K562 (cell line): ENCODE results near the gene MON1A. TPM values are rescaled to one million over a fixed set of nuclear protein-coding genes. Genes with fewer than 3 reads are reported as not detected.

Source experiments
- ATAC-seq: fragments of 200-7000 bp; cut with Tn5 transposase; 3 replicates; pipeline ENCODE4 v1.9.1; 2020; ENCODE audit warnings: moderate library complexity
- BruUV-seq: library from RNA; stranded (reverse); fragments of 400-500 nt; replicated peaks from 2 replicates; lab custom pipeline; 2021; lab: Mats Ljungman, UMichigan
- CTCF ChIA-PET: fragments of 300-600 bp; formaldehyde crosslinking; extraction: SDS; loops from one replicate; lab custom pipeline; 2021; ENCODE audit warnings: low intra/inter-chr PET ratio; lab: Yijun Ruan, JAX
- POLR2A ChIA-PET: fragments of 300-600, 350-650 bp; sonication (Branson Sonifier 250); formaldehyde crosslinking; extraction: SDS; loops from one replicate; lab custom pipeline; 2021; ENCODE audit warnings: antibody characterized with exemption, inconsistent platforms; lab: Yijun Ruan, JAX
- DNase-seq, 4 experiments: peaks; one replicate each; pipeline versions ENCODE4 v3.0.0 to v3.0.0-alpha.2; 2011 to 2018; ENCODE audit warnings: low spot score in 3 of 4, mixed read lengths in 3 of 4; ENCODE audit errors: extremely low read depth in 1 of 4
- FAIRE-seq: peaks from 2 replicates; lab custom pipeline; 2011; peaks lifted over from hg19 to GRCh38; lab: Jason Lieb, UNC
- H2AFZ ChIP-seq: 2 replicates; pipeline ENCODE4 v1.6.0; 2011; ENCODE audit warnings: low read depth, low read length, control low read depth, inconsistent platforms
- H3K27ac ChIP-seq: fragments of 200-600 bp; 3 replicates; pipeline ENCODE4 v1.8.0; 2011; ENCODE audit warnings: low read depth, mild to moderate bottlenecking, control low read depth, inconsistent platforms, low read length, moderate library complexity, mixed read lengths; ENCODE audit errors: extremely low read depth
- H3K27me3 ChIP-seq, 2 experiments: fragments of 300-600 bp in 1 of 2; 2 replicates in 1 of 2; 3 replicates in 1 of 2; pipeline versions ENCODE4 v1.6.0 to v1.8.0; 2011; ENCODE audit warnings: inconsistent platforms in 2 of 2, low read length in 2 of 2, mild to moderate bottlenecking in 1 of 2, mixed read lengths in 1 of 2, moderate library complexity in 1 of 2; ENCODE audit not compliant: control insufficient read depth in 2 of 2, insufficient read depth in 2 of 2
- H3K36me3 ChIP-seq: fragments of 300-600 bp; 3 replicates; pipeline ENCODE4 v1.8.0; 2011; ENCODE audit warnings: mild to moderate bottlenecking, low read length, inconsistent platforms; ENCODE audit not compliant: control insufficient read depth, insufficient read depth
- H3K4me1 ChIP-seq, 2 experiments: fragments of 200-600 bp in 1 of 2; replicated peaks in 1 of 2; 2 replicates in 1 of 2; 3 replicates in 1 of 2; pipeline versions ENCODE4 v1.5.1 to v1.8.0; 2011; ENCODE audit warnings: inconsistent platforms in 2 of 2, low read length in 2 of 2, mild to moderate bottlenecking in 1 of 2, mixed read lengths in 1 of 2, moderate library complexity in 1 of 2; ENCODE audit not compliant: control insufficient read depth in 2 of 2, insufficient read depth in 2 of 2
- H3K4me2 ChIP-seq: 2 replicates; pipeline ENCODE4 v1.6.1; 2011; ENCODE audit warnings: low read length, control low read depth, inconsistent platforms, mixed read lengths; ENCODE audit not compliant: insufficient read depth
- H3K4me3 ChIP-seq: fragments of 200-600 bp; sonication (generic), shearing (Covaris generic); 2 replicates; pipeline ENCODE4 v1.5.1; 2016; ENCODE audit warnings: control low read depth, inconsistent platforms
- H3K79me2 ChIP-seq: fragments of 200-600 bp; 3 replicates; pipeline ENCODE4 v1.8.0; 2011; ENCODE audit warnings: low read length, inconsistent platforms; ENCODE audit not compliant: control insufficient read depth, insufficient read depth
- H3K9ac ChIP-seq, 2 experiments: 2 replicates each; pipeline versions ENCODE4 v1.6.0 to v1.6.1; 2011; ENCODE audit warnings: low read depth in 2 of 2, low read length in 2 of 2, control low read depth in 1 of 2, inconsistent platforms in 1 of 2, mild to moderate bottlenecking in 1 of 2, mixed read lengths in 1 of 2; ENCODE audit not compliant: insufficient read depth in 1 of 2
- H3K9me1 ChIP-seq: one replicate; pipeline ENCODE4 v1.6.0; 2011; ENCODE audit warnings: inconsistent platforms, mild to moderate bottlenecking, low read length, moderate library complexity; ENCODE audit not compliant: control insufficient read depth, insufficient read depth
- H3K9me3 ChIP-seq: replicated peaks from 2 replicates; pipeline ENCODE4 v1.5.1; 2011; ENCODE audit warnings: low read depth, low read length, inconsistent platforms; ENCODE audit not compliant: control insufficient read depth, insufficient read depth
- H4K20me1 ChIP-seq: replicated peaks from 2 replicates; pipeline ENCODE4 v1.6.1; 2011; ENCODE audit warnings: low read length, inconsistent platforms, mixed read lengths; ENCODE audit not compliant: control insufficient read depth, insufficient read depth
- C11orf30 ChIP-seq: fragments of 450-650 bp; IDR thresholded peaks from 2 replicates; pipeline ENCODE4 v1.6.1; 2016; ENCODE audit warnings: low read depth, mild to moderate bottlenecking
- CSDE1 ChIP-seq, 2 experiments: fragments of 450-650 bp; IDR thresholded peaks; 2 replicates each; pipeline ENCODE4 v1.6.1; 2016; ENCODE audit warnings: mild to moderate bottlenecking in 1 of 2
- DDX20 ChIP-seq: fragments of 450-650 bp; IDR thresholded peaks from 2 replicates; pipeline ENCODE4 v1.6.1; 2016; ENCODE audit warnings: missing genetic modification characterization, low read depth, mild to moderate bottlenecking, missing compliant biosample characterization, moderate library complexity
- DNMT1 ChIP-seq: fragments of 450-650 bp; IDR thresholded peaks from 2 replicates; pipeline ENCODE4 v1.6.1; 2016; ENCODE audit warnings: antibody characterized with exemption, mild to moderate bottlenecking
- FOXM1 ChIP-seq, 2 experiments: fragments of 450-650 bp in 1 of 2; sonication (generic) in 1 of 2; formaldehyde crosslinking in 1 of 2; IDR thresholded peaks; 2 replicates each; pipeline versions ENCODE4 v1.6.1 to v1.9.0; 2017 to 2022; ENCODE audit warnings: low read depth in 2 of 2, mild to moderate bottlenecking in 2 of 2, missing genetic modification reagents in 1 of 2, moderate library complexity in 1 of 2
- NFIX ChIP-seq: fragments of 250-450 bp; sonication (Bioruptor Pico); IDR thresholded peaks from 2 replicates; pipeline ENCODE4 v1.4.0; 2020; ENCODE audit warnings: low read depth, mild to moderate bottlenecking, moderate library complexity
- NR2C1 ChIP-seq, 2 experiments: fragments of 450-650 bp; IDR thresholded peaks; 2 replicates each; pipeline ENCODE4 v1.6.1; 2017; ENCODE audit warnings: mild to moderate bottlenecking in 2 of 2, antibody characterized with exemption in 1 of 2, inconsistent platforms in 1 of 2, missing compliant biosample characterization in 1 of 2, missing genetic modification characterization in 1 of 2
- NR2C2 ChIP-seq, 2 experiments: fragments of 200-800 bp in 1 of 2; sonication (Bioruptor generic) in 1 of 2; sonication (generic) in 1 of 2; formaldehyde crosslinking in 1 of 2; IDR thresholded peaks; 2 replicates each; pipeline versions ENCODE4 v1.6.1 to v1.8.0; 2016 to 2022; ENCODE audit warnings: mild to moderate bottlenecking in 1 of 2, missing compliant biosample characterization in 1 of 2, missing genetic modification characterization in 1 of 2, missing genetic modification reagents in 1 of 2
- RNF2 ChIP-seq: sonication (generic); IDR thresholded peaks from 2 replicates; pipeline ENCODE4 v1.6.1; 2016
- ZNF696 ChIP-seq: fragments of 250-450 bp; sonication (Bioruptor Pico); conservative IDR thresholded peaks from 2 replicates; pipeline ENCODE4 v1.4.0; 2020; ENCODE audit warnings: mild to moderate bottlenecking, moderate library complexity
- WGBS: fragments of 100-300 bp; shearing (Covaris generic); methylation state at CpG from one replicate; pipeline ENCODE4 v1.1.6; 2016; ENCODE audit warnings: low coverage, mixed read lengths; ENCODE audit not compliant: insufficient coverage; ENCODE audit errors: missing lambda C conversion rate; 5-methylcytosine and 5-hydroxymethylcytosine counted together
- in situ Hi-C: fragments of 300-500 bp; cut with MboI; formaldehyde crosslinking; loops from 4 replicates; pipeline ENCODE4 v1.15.0; 2018; ENCODE audit warnings: inconsistent platforms, mixed read lengths
- intact Hi-C: fragments of 100-400 bp; cut with micrococcal nuclease; formaldehyde crosslinking; loops from 2 replicates; pipeline ENCODE4 v1.14.2; 2022
- polyA plus RNA-seq, 8 experiments: library from polyadenylated mRNA; depleted of rRNA in 4 of 8; stranded (reverse) in 5 of 8; unstranded in 3 of 8; fragments of >200 nt; fragmentation: Nextera tagmentation in 2 of 8; fragmentation: Illumina TruSeq in 1 of 8; extraction: Ambion mirVana in 2 of 8; extraction: Trizol in 1 of 8; gene quantifications; 2 replicates each; pipeline versions ENCODE4 v1.2.1 to v1.2.3, GENCODE V29; 2011 to 2014; ENCODE audit warnings: inconsistent platforms in 1 of 8, missing spikeins in 1 of 8
- total RNA-seq, 7 experiments: library from RNA; depleted of rRNA in 6 of 7; stranded (reverse); fragments of >200 nt in 6 of 7; fragmentation: Illumina TruSeq in 2 of 7; extraction: Trizol in 2 of 7; gene quantifications; 2 replicates each; pipeline versions ENCODE4 v1.2.1 to v1.2.3, GENCODE V29; 2011 to 2021; ENCODE audit warnings: low replicate concordance in 1 of 7
- TF ChIP-seq, protein P1 (sequence below): fragments of 450-650 bp; IDR thresholded peaks from 2 replicates; pipeline ENCODE4 v1.6.1; 2017; ENCODE audit warnings: antibody characterized with exemption, mild to moderate bottlenecking
- TF ChIP-seq, protein P2 (sequence below): sonication (generic); formaldehyde crosslinking; IDR thresholded peaks from 2 replicates; pipeline ENCODE4 v1.8.0; 2022; ENCODE audit warnings: mild to moderate bottlenecking, missing genetic modification reagents
- TF ChIP-seq, protein P3 (sequence below), 2 experiments: fragments of 450-650 bp; IDR thresholded peaks; 2 replicates each; pipeline ENCODE4 v1.6.1; 2018; ENCODE audit warnings: mild to moderate bottlenecking in 2 of 2, low read depth in 1 of 2; ENCODE audit not compliant: partially characterized antibody in 2 of 2

MON1A gene
- total and polyA plus RNA-seq, 9 of the 15 experiments (the other 6 are each of a cell fraction or from before 2014, with no cell fraction given), result 1.1 to 13.8 (median 6.8) TPM

DNA sequence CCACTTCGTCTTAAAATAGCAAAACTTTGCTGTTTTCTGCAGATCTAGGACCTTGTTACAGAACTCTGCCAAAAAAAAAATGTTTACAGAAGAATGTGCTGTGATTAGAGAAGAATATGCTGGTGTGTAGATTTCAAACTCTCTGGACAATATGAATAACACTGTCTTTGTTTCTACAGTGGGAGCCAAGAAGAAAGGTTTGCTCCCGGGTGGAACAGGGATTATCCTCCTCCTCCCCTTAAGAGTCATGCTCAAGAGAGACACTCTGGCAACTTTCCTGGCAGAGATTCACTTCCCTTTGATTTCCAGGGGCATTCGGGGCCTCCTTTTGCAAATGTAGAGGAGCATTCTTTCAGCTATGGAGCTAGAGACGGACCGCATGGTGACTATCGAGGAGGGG is 37.7 kb upstream of the MON1A start:
- no peak overlapping the region for H3K4me3 ChIP-seq
- H3K9me3 ChIP-seq, result no peaks in the 10 kb centered on the region
- H3K36me3 ChIP-seq, result peaks cover 36% of the 10 kb centered on the region
- DNase-seq (no peak), ATAC-seq (no peak), FAIRE-seq (no peak)
- no peak overlapping the region for H3K9ac ChIP-seq
- no peak overlapping the region for H3K27ac ChIP-seq
- H3K4me1 ChIP-seq, result no peaks in the 10 kb centered on the region
- H3K4me2 ChIP-seq, result no peak overlapping the region
- ChIA-PET CTCF (no interaction called here), POLR2A (no interaction called here)
- BruUV-seq, result no TSS peak
- H4K20me1 ChIP-seq, result no peaks in the 10 kb centered on the region
- 100% methylated on average over 3 of the region's 6 CpGs for WGBS
- H3K79me2 ChIP-seq, result peaks cover 40% of the 10 kb centered on the region
- H3K9me1 ChIP-seq, result no peaks in the 10 kb centered on the region
- no peak overlapping the region for H2AFZ ChIP-seq
- H3K27me3 ChIP-seq, result no peaks in the 10 kb centered on the region
- in situ Hi-C loops, result no loop called here
- intact Hi-C loops, result no loop called here
- TF ChIP-seq DDX20 (tag), result no peak
- TF ChIP-seq NR2C2 (CRISPR knock-in tag; IDR thresholded peaks at IDR 0.05), result no peak
- no peak for TF ChIP-seq NR2C2 (tag; IDR thresholded peaks at IDR 0.05)
- no peak for TF ChIP-seq NFIX (CRISPR knock-in tag)
- TF ChIP-seq C11orf30, result no peak
- TF ChIP-seq, protein P1, sequence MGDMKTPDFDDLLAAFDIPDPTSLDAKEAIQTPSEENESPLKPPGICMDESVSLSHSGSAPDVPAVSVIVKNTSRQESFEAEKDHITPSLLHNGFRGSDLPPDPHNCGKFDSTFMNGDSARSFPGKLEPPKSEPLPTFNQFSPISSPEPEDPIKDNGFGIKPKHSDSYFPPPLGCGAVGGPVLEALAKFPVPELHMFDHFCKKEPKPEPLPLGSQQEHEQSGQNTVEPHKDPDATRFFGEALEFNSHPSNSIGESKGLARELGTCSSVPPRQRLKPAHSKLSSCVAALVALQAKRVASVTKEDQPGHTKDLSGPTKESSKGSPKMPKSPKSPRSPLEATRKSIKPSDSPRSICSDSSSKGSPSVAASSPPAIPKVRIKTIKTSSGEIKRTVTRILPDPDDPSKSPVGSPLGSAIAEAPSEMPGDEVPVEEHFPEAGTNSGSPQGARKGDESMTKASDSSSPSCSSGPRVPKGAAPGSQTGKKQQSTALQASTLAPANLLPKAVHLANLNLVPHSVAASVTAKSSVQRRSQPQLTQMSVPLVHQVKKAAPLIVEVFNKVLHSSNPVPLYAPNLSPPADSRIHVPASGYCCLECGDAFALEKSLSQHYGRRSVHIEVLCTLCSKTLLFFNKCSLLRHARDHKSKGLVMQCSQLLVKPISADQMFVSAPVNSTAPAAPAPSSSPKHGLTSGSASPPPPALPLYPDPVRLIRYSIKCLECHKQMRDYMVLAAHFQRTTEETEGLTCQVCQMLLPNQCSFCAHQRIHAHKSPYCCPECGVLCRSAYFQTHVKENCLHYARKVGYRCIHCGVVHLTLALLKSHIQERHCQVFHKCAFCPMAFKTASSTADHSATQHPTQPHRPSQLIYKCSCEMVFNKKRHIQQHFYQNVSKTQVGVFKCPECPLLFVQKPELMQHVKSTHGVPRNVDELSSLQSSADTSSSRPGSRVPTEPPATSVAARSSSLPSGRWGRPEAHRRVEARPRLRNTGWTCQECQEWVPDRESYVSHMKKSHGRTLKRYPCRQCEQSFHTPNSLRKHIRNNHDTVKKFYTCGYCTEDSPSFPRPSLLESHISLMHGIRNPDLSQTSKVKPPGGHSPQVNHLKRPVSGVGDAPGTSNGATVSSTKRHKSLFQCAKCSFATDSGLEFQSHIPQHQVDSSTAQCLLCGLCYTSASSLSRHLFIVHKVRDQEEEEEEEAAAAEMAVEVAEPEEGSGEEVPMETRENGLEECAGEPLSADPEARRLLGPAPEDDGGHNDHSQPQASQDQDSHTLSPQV, result no peak
- TF ChIP-seq DNMT1, result no peak
- no peak for TF ChIP-seq FOXM1 (IDR thresholded peaks at IDR 0.05; ENCODE audit: low read depth)
- TF ChIP-seq FOXM1 (CRISPR knock-in tag; IDR thresholded peaks at IDR 0.05; ENCODE audit: low read depth), result no peak
- no peak for TF ChIP-seq ZNF696 (CRISPR knock-in tag)
- TF ChIP-seq CSDE1 (IDR thresholded peaks at IDR 0.05), result no peak
- TF ChIP-seq RNF2, result no peak
- TF ChIP-seq, protein P2, sequence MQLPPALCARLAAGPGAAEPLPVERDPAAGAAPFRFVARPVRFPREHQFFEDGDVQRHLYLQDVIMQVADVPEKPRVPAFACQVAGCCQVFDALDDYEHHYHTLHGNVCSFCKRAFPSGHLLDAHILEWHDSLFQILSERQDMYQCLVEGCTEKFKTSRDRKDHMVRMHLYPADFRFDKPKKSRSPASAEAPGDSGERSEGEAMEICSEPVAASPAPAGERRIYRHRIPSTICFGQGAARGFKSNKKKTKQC (CRISPR knock-in tag), result no peak
- TF ChIP-seq, protein P3, sequence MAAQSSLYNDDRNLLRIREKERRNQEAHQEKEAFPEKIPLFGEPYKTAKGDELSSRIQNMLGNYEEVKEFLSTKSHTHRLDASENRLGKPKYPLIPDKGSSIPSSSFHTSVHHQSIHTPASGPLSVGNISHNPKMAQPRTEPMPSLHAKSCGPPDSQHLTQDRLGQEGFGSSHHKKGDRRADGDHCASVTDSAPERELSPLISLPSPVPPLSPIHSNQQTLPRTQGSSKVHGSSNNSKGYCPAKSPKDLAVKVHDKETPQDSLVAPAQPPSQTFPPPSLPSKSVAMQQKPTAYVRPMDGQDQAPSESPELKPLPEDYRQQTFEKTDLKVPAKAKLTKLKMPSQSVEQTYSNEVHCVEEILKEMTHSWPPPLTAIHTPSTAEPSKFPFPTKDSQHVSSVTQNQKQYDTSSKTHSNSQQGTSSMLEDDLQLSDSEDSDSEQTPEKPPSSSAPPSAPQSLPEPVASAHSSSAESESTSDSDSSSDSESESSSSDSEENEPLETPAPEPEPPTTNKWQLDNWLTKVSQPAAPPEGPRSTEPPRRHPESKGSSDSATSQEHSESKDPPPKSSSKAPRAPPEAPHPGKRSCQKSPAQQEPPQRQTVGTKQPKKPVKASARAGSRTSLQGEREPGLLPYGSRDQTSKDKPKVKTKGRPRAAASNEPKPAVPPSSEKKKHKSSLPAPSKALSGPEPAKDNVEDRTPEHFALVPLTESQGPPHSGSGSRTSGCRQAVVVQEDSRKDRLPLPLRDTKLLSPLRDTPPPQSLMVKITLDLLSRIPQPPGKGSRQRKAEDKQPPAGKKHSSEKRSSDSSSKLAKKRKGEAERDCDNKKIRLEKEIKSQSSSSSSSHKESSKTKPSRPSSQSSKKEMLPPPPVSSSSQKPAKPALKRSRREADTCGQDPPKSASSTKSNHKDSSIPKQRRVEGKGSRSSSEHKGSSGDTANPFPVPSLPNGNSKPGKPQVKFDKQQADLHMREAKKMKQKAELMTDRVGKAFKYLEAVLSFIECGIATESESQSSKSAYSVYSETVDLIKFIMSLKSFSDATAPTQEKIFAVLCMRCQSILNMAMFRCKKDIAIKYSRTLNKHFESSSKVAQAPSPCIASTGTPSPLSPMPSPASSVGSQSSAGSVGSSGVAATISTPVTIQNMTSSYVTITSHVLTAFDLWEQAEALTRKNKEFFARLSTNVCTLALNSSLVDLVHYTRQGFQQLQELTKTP (IDR thresholded peaks at IDR 0.05; ENCODE audit: low read depth in 1 of 2, partially characterized antibody in 2 of 2), result no peak
- no peak for TF ChIP-seq NR2C1 (IDR thresholded peaks at IDR 0.05)
- no peak for TF ChIP-seq NR2C1 (tag; IDR thresholded peaks at IDR 0.05)
